Subcutaneous adipose tissue (tissue), 4 donors: ENCODE results near the gene CRELD2. TPM values are rescaled to one million over a fixed set of nuclear protein-coding genes. Genes with fewer than 3 reads are reported as not detected.

Source experiments
- CTCF ChIP-seq: fragments of 450-650 bp; IDR thresholded peaks from one replicate; pipeline ENCODE4 v1.5.1; 2016; ENCODE audit warnings: low read depth, mild to moderate bottlenecking, control low read depth, antibody characterized with exemption, moderate library complexity
- total RNA-seq, 4 donors: library from RNA; depleted of rRNA; stranded (reverse); fragments of >200 nt; gene quantifications; one replicate each; pipeline ENCODE4 v1.1.0, GENCODE V29; 2016

Gene CRELD2
- total RNA-seq, 4 donors from 2014 or later, result 24.0 to 40.9 (median 31.9) TPM

GRCh38 chr22:49964136-49965090 lies 46.0 kb downstream of the CRELD2 start:
- no peak for TF ChIP-seq CTCF

- TF ChIP-seq CTCF, result no peak
These were observed 46.9 kb downstream of the CRELD2 start for GRCh38 chr22:49965091-49966040.

DNA sequence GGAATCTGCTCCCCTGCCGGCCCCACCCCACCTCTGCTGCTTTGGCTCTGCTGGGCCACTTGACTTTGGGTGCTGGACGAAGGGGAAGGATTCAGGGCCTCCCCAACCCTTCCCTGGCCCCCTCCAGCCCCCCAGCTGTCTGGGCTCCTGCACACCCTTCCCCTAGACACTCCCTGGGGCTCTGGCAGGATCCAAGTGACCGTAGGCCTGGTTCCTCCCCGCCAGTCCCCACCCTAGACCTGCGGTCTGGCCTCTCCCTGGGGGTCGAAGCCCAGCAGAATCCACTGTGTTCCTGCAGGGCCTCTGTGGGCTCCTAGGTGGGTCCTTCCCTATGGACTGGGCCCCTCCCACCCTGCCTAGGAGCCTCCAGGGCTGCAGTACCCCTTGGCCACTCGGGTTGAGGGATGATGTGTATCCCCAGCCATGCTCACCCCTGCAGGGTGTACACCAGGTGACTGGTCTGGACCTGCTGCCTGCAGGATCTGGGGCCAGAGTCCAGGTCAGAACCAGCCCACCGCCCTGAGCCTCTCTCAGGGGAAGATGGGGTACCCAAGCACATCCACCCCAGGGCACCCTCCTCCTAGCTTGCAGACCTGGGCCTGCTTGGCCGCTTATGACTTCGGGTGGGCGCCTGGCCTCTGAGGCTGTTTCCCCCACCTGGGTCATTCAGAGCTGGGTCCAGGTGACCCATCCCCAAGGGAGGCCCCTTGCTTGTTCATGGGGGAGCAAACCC lies 47.8 kb downstream of the CRELD2 start:
- TF ChIP-seq CTCF, result no peak

DNA sequence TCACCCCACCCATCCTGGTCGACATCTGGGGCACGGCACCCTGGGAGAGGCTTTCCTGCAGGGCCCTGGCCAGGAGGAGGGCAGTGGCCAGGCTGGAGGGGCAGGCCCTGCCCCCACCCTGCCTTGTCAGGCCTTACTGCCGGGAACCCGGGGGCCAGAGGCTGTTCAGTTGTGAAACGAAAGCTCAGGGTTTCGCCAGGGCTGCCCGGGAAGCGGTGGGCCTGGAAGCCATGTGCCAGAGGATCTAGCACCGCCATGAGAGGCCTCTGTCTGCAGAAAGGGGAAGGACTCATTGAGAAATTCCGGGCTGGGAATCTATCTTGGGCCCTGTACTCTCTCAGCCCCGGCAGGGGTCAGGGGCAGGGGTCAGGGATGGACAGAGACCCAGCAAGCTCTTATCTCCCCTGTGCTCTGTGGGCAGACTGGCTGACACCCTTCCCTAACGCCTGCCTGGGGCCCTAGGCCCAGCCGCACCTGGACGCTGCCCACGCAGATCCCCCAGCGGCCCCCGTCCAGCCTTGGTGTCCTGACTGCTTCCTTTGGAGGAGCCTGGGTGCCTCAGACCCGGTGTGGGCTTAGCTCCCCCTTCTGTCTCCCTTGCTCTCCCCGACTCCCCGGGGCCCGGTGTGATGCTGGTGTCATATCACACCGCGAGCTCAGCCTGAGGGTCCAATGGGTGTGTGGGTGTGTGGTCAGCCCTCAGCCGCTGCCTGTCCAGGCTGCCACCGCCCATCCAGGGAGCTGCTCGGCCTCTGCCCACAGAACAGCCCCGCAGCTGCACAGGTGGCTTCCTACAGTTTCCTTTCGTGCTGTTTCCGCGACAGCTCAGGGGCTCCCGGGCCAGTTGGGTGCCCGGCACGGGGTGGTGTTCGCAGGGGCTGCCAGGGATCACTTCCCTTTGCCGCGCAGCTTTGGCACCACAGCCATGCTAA lies 48.6 kb downstream of the CRELD2 start:
- TF ChIP-seq CTCF, result no peak

- no peak for TF ChIP-seq CTCF
These were observed 49.3 kb downstream of the CRELD2 start for GRCh38 chr22:49967706-49968208.

DNA sequence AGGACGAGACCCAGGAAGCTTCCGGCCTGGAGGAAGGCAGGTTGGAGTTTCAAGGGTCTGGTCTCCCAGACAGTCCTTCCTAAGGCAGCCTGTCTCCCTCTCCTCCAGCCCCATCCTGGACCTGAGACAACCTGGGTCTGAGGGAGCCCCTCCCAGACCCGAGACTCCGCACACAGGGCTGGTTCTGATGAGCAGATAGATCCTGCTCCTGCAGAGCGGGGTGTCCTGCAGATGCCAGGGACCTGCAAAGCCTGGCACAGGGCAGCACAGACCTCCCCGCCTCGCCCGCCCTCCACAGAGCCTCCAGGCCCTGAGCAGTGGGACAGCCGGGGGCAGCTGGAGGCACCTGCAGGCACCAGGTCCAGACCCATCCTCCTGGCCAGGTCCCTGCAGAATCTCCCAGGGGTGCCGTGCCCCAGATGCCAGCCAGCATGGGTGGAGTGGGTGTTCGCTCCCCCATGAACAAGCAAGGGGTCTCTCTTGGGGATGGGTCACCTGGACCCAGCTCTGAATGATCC lies 49.9 kb downstream of the CRELD2 start:
- no peak for TF ChIP-seq CTCF
